GM12875 (cell line): ENCODE results near the gene BIK.

Experiments
- H3K4me3 ChIP-seq: one replicate; pipeline ENCODE4 v1.5.1; 2011; ENCODE audit warnings: low read depth, low read length, control low read depth
- TF ChIP-seq, protein P1 (sequence below): IDR thresholded peaks from 2 replicates; pipeline ENCODE4 v1.5.1; 2011; ENCODE audit warnings: low read depth, mild to moderate bottlenecking, control low read depth, inconsistent platforms, low read length, moderate library complexity, borderline replicate concordance; ENCODE audit not compliant: insufficient read depth

The BIK gene

DNA sequence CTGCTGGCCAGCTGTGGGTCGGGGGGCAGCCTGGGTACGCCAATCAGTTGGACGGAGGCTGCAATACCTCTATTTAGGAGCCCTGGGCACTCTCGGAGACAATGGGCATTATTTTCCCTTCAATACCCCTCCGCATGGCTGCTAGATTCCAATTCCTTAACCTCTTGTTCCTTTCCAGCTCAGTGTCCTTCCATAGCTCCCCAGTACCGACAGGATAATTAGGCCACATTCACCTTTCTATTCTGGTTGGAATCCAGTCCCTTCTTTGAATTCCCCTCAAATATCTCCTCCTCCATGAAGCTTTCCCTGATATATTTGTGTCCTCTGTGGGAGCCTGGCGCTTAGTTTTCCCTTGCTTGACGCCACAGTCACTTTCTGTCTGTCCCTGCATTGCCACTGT lies 4.2 kb upstream of the BIK start:
- H3K4me3 ChIP-seq = no peak overlapping the region
- TF ChIP-seq, protein P1, sequence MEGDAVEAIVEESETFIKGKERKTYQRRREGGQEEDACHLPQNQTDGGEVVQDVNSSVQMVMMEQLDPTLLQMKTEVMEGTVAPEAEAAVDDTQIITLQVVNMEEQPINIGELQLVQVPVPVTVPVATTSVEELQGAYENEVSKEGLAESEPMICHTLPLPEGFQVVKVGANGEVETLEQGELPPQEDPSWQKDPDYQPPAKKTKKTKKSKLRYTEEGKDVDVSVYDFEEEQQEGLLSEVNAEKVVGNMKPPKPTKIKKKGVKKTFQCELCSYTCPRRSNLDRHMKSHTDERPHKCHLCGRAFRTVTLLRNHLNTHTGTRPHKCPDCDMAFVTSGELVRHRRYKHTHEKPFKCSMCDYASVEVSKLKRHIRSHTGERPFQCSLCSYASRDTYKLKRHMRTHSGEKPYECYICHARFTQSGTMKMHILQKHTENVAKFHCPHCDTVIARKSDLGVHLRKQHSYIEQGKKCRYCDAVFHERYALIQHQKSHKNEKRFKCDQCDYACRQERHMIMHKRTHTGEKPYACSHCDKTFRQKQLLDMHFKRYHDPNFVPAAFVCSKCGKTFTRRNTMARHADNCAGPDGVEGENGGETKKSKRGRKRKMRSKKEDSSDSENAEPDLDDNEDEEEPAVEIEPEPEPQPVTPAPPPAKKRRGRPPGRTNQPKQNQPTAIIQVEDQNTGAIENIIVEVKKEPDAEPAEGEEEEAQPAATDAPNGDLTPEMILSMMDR = no peak

DNA sequence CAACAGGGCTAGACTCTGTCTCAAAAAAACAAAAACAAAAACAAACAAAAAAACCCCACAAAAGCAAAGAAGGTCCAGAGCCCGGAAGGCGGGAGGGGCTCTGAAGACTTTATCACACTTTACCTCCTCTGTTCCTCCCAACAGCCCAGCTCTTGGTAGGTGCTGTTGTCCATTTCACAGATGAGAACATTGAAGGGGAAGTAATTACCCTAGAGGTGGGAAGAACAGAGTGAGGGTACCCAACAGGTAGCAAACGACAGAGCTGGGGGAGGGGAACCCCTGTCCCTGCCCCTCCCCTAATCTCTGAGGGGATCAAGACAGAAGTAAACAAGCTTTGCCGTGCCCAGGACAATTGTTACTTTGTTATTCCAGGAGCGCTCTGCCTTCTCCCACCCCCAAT lies 1.0 kb upstream of the BIK start:
- TF ChIP-seq, protein P1 = no peak
- H3K4me3 ChIP-seq = no peak overlapping the region

DNA sequence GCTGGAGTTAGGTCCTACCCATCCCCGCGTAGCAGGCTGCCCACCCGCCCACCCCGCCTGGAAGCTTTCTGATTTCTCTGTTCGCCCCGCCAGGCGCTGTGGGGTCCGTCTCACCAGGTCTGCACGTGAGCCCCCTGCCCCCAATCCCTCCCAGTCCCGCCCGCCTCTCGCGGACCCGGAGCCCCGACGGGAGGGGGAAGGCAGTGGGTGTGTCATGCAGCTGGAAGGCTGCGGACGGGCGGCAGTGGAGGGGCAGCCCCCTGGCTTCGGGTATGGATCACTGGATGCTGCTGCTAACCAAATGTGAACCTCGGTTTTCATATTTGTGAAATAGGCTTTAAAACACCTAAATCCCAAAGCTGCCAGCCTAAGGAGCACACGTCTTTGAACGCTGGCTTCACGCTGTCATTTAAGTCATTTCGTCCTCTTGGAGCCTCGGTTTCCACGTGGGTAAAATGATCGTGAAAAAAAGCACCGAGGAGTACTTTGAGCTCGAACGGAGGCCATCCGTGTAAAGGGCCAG lies 568 bp upstream of the BIK start:
- H3K4me3 ChIP-seq = peak overlapping the region; percentile 91
- TF ChIP-seq, protein P1 = no peak

DNA sequence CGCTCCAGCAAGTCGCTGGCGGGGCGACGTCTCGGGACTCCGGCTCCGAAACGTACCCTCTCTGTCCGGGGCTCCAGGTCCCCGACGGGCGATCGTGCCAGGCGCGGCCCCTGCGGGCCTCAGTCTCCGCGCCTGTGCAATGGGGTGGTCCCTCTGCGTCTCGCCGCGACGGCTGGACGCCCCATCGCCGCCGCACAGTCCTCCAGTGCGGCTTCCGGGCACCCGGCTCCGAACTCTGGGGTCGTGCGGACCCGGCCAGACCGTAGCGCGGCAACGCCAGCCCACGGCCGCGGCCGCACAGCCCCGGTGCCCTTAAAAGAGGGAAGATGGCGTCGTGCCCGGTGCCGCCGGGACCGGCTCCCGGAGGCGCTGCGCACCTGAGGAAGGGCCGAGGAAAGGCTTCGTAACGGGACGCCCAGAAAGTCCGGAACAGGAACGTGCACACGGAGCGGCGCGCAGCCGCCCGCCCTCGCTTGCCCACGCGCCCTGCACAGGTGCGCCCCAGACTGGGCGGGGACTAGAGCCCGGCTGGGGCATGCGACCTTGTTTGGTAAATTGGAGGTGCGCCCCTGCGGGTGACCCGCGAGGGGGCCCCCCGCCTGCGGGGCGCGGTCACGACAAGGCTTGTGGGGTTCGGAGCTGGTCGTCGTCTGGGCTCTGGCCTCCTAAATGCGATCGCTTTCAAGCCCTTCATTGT lies 525 bp downstream of the BIK start:
- TF ChIP-seq, protein P1 = 0 out of 2 replicates have a peak, but pooled peaks have one; percentile 9
- H3K4me3 ChIP-seq = peak overlapping the region; percentile 91

DNA sequence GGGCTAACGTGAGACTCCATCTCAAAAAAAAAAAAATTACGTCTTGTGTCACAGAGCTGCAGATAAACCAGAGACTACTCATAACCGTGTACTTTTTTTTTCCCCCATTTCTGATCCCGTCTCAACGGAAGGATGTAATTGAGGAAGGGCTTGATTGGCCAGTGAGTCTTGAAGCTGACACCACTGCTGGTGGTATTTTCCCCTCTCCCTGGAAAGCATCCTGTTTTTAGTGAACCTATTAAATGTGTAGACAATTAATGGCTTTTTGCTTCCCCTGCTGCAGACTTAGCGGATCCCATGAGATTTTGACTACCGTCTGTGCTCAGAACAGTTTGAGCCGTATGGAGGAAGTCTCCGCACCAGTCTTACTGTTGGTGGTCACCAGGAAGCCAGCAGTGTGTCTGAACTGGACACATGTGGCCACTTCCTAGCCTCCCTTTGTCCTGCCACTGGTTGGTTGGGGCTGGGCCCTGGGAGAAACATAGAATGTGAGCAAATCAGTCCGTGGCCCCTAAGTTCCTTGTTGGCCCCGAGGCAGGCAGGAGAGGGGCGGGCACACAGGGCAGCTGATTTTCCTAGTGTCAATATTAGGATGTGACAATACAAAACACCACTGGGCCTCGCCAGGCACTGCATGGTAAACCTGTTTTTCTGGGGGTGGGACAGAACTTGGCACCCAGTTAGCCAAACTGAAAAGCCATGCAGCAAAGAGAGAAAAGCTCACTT lies 3.1 kb downstream of the BIK start:
- H3K4me3 ChIP-seq = no peak overlapping the region

DNA sequence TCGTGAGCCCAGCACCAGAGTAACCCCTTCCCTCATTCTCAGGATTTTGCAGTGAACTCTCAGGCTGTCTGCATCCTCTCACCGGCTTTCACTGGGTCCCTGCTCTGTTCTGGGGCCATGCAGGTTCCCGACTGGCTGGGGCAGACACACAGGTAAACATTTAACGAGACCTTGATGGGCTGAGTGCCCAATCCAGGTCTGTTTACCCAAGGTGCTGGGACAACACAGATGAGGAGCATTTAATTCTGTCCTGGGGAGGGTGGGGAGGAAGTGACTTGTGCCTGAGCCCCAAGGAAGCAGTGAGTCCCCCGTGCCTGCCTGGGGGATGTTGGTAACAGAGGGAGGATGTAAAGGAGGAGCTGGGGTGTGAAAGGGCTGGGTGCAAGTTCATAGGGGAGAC lies 4.4 kb downstream of the BIK start:
- TF ChIP-seq, protein P1 = no peak
- H3K4me3 ChIP-seq = no peak overlapping the region

More for the DNA sequence above, 3.1 kb downstream of the BIK start:
- TF ChIP-seq, protein P1 = no peak

DNA sequence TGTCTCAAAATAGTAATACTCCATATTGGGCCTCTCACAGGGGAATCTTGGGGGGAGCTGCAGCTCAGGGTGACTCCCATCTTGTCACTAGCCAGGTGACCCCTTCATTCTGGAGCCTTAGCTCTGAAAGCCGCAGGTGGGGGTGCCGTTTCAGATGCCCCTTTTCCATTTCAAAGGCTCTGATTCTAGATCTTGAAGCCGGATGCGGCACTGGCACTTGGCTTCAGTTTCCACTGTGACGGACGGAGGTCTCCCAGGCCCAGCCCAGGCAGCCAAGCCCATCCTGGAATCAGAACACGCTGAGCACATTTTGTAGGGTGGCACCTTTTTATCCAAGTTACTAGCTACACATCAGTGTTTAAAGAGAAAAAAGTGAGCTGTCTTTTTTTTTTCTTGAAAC lies 6.4 kb downstream of the BIK start:
- TF ChIP-seq, protein P1 = no peak
- no peak overlapping the region for H3K4me3 ChIP-seq
